GM23338 (cell line): ENCODE results near the gene WDR45B. TPM values are rescaled to one million over a fixed set of nuclear protein-coding genes. Genes with fewer than 3 reads are reported as not detected.
A peak's percentile ranks its signal among the peaks of the same experiment; 100 is the strongest.

ENCODE experiments used
- ATAC-seq: fragments of 200-7000 bp; cut with Tn5 transposase; 3 replicates; pipeline ENCODE4 v1.9.1; 2020
- DNase-seq: peaks from one replicate; pipeline ENCODE4 v3.0.0-alpha.2; 2015; ENCODE audit warnings: low spot score
- H2AFZ ChIP-seq: fragments of 200-600 bp; sonication (generic); 2 replicates; pipeline ENCODE4 v1.8.0; 2016; ENCODE audit warnings: antibody characterized with exemption, mild to moderate bottlenecking, moderate library complexity
- H3F3A ChIP-seq: fragments of 200-600 bp; sonication (generic); replicated peaks from 2 replicates; pipeline ENCODE4 v1.8.0; 2017; ENCODE audit warnings: antibody characterized with exemption, mixed run types, low read depth
- H3K27ac ChIP-seq: fragments of 200-600 bp; sonication (generic); 2 replicates; pipeline ENCODE4 v1.6.1; 2016; ENCODE audit warnings: low read depth
- H3K27me3 ChIP-seq: fragments of 200-600 bp; sonication (generic); 2 replicates; pipeline ENCODE4 v1.8.0; 2016; ENCODE audit warnings: mild to moderate bottlenecking, mixed run types, moderate library complexity; ENCODE audit not compliant: insufficient read depth
- H3K36me3 ChIP-seq: fragments of 200-600 bp; sonication (generic); 2 replicates; pipeline ENCODE4 v1.8.0; 2016; ENCODE audit warnings: mild to moderate bottlenecking; ENCODE audit not compliant: insufficient read depth
- H3K4me1 ChIP-seq: fragments of 200-600 bp; sonication (generic); 2 replicates; pipeline ENCODE4 v1.8.0; 2016; ENCODE audit warnings: mild to moderate bottlenecking, moderate library complexity; ENCODE audit not compliant: insufficient read depth
- H3K4me2 ChIP-seq: fragments of 200-600 bp; sonication (generic); 2 replicates; pipeline ENCODE4 v1.7.1; 2017; ENCODE audit warnings: mixed run types
- H3K4me3 ChIP-seq: fragments of 200-600 bp; sonication (generic); 2 replicates; pipeline ENCODE4 v1.6.1; 2016; ENCODE audit warnings: mixed run types
- H3K79me2 ChIP-seq: fragments of 200-600 bp; sonication (generic); replicated peaks from 2 replicates; pipeline ENCODE4 v1.8.0; 2017; ENCODE audit warnings: mild to moderate bottlenecking; ENCODE audit not compliant: insufficient read depth
- H3K9me2 ChIP-seq: fragments of 200-600 bp; sonication (generic); 2 replicates; pipeline ENCODE4 v1.8.0; 2017; ENCODE audit not compliant: insufficient read depth
- H4K20me1 ChIP-seq: fragments of 200-600 bp; sonication (generic); replicated peaks from 2 replicates; pipeline ENCODE4 v1.8.0; 2017; ENCODE audit warnings: mild to moderate bottlenecking; ENCODE audit not compliant: insufficient read depth
- H3K27ac Mint-ChIP-seq: 2 replicates; pipeline ENCODE4 v1.8.0; 2020; ENCODE audit warnings: inconsistent platforms, mild to moderate bottlenecking, moderate library complexity, mixed read lengths
- H3K27me3 Mint-ChIP-seq: 3 replicates; pipeline ENCODE4 v1.8.0; 2022; ENCODE audit warnings: low read depth, mild to moderate bottlenecking, moderate library complexity, mixed read lengths, inconsistent platforms; ENCODE audit not compliant: insufficient read depth, poor library complexity
- H3K36me3 Mint-ChIP-seq: 3 replicates; pipeline ENCODE4 v1.8.0; 2021; ENCODE audit warnings: low read depth, mild to moderate bottlenecking, inconsistent platforms, moderate library complexity, mixed read lengths
- H3K4me1 Mint-ChIP-seq: 3 replicates; pipeline ENCODE4 v1.8.0; 2020; ENCODE audit warnings: mild to moderate bottlenecking, inconsistent platforms, mixed read lengths
- H3K4me3 Mint-ChIP-seq: 3 replicates; pipeline ENCODE4 v1.8.0; 2021; ENCODE audit warnings: moderate library complexity, mild to moderate bottlenecking, inconsistent platforms, mixed read lengths
- H3K9me3 Mint-ChIP-seq: 3 replicates; pipeline ENCODE4 v1.8.0; 2020; ENCODE audit warnings: moderate library complexity, mild to moderate bottlenecking, inconsistent platforms, mixed read lengths
- CREB1 ChIP-seq: fragments of 250-450 bp; sonication (Bioruptor Pico); IDR thresholded peaks from 2 replicates; pipeline ENCODE4 v1.5.0; 2020; ENCODE audit warnings: low read depth, mild to moderate bottlenecking, moderate library complexity
- EZH2 ChIP-seq: fragments of 200-600 bp; sonication (generic); IDR thresholded peaks from one replicate; pipeline ENCODE4 v1.8.0; 2017; ENCODE audit warnings: antibody characterized with exemption, mild to moderate bottlenecking, low read depth; ENCODE audit not compliant: unreplicated experiment
- EZH2phosphoT487 ChIP-seq: fragments of 200-600 bp; sonication (generic); IDR thresholded peaks from one replicate; pipeline ENCODE4 v1.8.1; 2018; ENCODE audit warnings: antibody characterized with exemption; ENCODE audit not compliant: unreplicated experiment
- JUNB ChIP-seq: IDR thresholded peaks from one replicate; pipeline ENCODE4 v1.6.1; 2016; ENCODE audit warnings: antibody characterized with exemption; ENCODE audit not compliant: unreplicated experiment
- NANOG ChIP-seq: IDR thresholded peaks from 2 replicates; pipeline ENCODE4 v1.6.1; 2016; ENCODE audit warnings: antibody characterized with exemption, borderline replicate concordance
- POLR2AphosphoS5 ChIP-seq: IDR thresholded peaks from 2 replicates; pipeline ENCODE4 v1.6.1; 2016; ENCODE audit warnings: antibody characterized with exemption, low read depth
- STAT1 ChIP-seq: IDR thresholded peaks from one replicate; pipeline ENCODE4 v1.6.1; 2016; ENCODE audit warnings: antibody characterized with exemption; ENCODE audit not compliant: unreplicated experiment
- ZNF114 ChIP-seq: fragments of 250-450 bp; sonication (Bioruptor Pico); IDR thresholded peaks from 2 replicates; pipeline ENCODE4 v1.5.0; 2020; ENCODE audit warnings: mild to moderate bottlenecking, moderate library complexity
- ZNF331 ChIP-seq: fragments of 250-450 bp; sonication (Bioruptor Pico); IDR thresholded peaks from 2 replicates; pipeline ENCODE4 v1.5.0; 2020; ENCODE audit warnings: low read depth, mild to moderate bottlenecking, moderate library complexity
- polyA plus RNA-seq: library from polyadenylated mRNA; unstranded; fragments of >200 nt; fragmentation: Nextera tagmentation; extraction: Ambion mirVana; gene quantifications from 2 replicates; pipeline ENCODE4 v1.2.1, GENCODE V29; 2016
- total RNA-seq: library from RNA; depleted of rRNA; stranded (reverse); fragments of >200 nt; shearing (Covaris generic); gene quantifications from 2 replicates; pipeline ENCODE4 v1.2.3, GENCODE V29; 2014
- TF ChIP-seq, protein P1 (sequence below): IDR thresholded peaks from 2 replicates; pipeline ENCODE4 v1.6.1; 2016; ENCODE audit warnings: antibody characterized with exemption
- TF ChIP-seq, protein P2 (sequence below): IDR thresholded peaks from one replicate; pipeline ENCODE4 v1.6.1; 2018; ENCODE audit warnings: antibody characterized with exemption; ENCODE audit not compliant: unreplicated experiment
- TF ChIP-seq, protein P3 (sequence below): fragments of 250-450 bp; sonication (Bioruptor Pico); IDR thresholded peaks from 2 replicates; pipeline ENCODE4 v1.5.0; 2020; ENCODE audit warnings: mild to moderate bottlenecking, moderate library complexity
- TF ChIP-seq, protein P4 (sequence below), 2 experiments: fragments of 200-600 bp in 1 of 2; sonication (generic) in 1 of 2; conservative IDR thresholded peaks; 2 replicates each; pipeline versions ENCODE4 v1.5.1 to v1.6.1; 2016 to 2017; ENCODE audit warnings: antibody characterized with exemption in 2 of 2, low read depth in 2 of 2, mild to moderate bottlenecking in 2 of 2, moderate library complexity in 1 of 2

The WDR45B gene
- total and polyA plus RNA-seq, 2 experiments from 2014 or later, result 69.4 to 96.4 TPM

DNA sequence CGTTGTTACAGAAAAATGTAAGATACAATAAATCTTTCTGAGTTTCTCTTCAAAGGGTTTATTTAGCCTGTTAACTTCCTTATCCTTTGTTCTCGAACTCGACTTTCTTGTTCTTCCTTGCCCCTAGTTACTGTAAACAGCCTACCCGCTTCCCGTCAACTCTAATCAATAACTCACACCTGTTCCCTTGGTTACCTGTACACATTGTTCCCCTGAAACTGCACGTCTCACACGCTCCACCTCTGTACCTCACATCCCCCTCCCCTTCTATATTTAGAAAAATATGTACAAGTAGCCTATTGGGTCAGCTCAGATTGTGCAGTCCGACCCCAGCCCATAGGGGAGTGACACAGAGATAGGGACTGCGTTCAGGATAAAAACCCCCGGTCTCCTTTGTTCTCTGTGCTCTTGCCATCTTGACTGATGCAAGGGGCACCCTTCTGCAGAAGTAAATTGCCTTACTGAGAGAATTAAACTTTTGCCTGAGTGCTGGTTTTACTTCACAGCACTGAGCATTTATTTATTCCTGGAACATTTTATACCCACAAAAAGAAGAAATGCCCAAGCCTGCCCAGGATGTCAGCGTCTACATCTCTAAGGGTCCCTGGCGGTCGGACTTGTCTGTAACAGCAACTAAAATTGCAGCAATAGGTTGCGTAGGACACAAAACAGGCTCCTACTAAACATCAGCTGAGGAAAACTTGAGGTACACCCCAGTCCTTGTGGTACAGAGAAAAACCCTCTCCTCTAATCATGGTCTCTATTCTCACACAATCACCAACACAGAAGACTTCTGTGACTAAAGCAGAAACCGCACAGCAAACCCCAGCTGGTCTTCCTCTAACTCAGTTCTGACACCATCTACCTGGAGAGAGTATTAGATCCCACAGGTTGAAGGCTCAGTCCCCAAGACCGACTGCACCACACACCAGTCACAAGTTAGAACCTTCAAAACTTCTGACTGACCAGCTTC, 11.3 kb downstream of the WDR45B start:
- H3K4me2 ChIP-seq, result no peak overlapping the region
- H3K4me1 ChIP-seq, result no peaks in the 10 kb centered on the region
- Mint-ChIP-seq H3K9me3 (peaks cover 3% of the 10 kb centered on the region; the same call in 2 of the 3 replicates), H3K36me3 (peaks cover 55% of the 10 kb centered on the region), H3K27me3 (peaks cover 2% of the 10 kb centered on the region), H3K4me1 (no peaks in the 10 kb centered on the region), H3K4me3 (no peak overlapping the region), H3K27ac (peak overlapping the region; percentile 16; the same call in 1 of the 2 replicates)
- 0 out of 2 replicates have a peak overlapping the region, but pooled peaks have one; percentile 39 for H3K27ac ChIP-seq
- no peaks in the 10 kb centered on the region for H3K9me2 ChIP-seq
- H3K79me2 ChIP-seq, result peaks cover 94% of the 10 kb centered on the region
- 0 out of 2 replicates have a peak, but pooled peaks cover 4% of the 10 kb centered on the region for H3F3A ChIP-seq
- H3K4me3 ChIP-seq, result no peak overlapping the region
- TF ChIP-seq ZNF331, result no peak
- no peak for TF ChIP-seq STAT1
- TF ChIP-seq, protein P1, sequence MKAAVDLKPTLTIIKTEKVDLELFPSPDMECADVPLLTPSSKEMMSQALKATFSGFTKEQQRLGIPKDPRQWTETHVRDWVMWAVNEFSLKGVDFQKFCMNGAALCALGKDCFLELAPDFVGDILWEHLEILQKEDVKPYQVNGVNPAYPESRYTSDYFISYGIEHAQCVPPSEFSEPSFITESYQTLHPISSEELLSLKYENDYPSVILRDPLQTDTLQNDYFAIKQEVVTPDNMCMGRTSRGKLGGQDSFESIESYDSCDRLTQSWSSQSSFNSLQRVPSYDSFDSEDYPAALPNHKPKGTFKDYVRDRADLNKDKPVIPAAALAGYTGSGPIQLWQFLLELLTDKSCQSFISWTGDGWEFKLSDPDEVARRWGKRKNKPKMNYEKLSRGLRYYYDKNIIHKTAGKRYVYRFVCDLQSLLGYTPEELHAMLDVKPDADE, result no peak
- no peak for TF ChIP-seq EZH2phosphoT487
- TF ChIP-seq EZH2, result no peak
- no peak for TF ChIP-seq POLR2AphosphoS5
- TF ChIP-seq NANOG, result no peak
- TF ChIP-seq, protein P2, sequence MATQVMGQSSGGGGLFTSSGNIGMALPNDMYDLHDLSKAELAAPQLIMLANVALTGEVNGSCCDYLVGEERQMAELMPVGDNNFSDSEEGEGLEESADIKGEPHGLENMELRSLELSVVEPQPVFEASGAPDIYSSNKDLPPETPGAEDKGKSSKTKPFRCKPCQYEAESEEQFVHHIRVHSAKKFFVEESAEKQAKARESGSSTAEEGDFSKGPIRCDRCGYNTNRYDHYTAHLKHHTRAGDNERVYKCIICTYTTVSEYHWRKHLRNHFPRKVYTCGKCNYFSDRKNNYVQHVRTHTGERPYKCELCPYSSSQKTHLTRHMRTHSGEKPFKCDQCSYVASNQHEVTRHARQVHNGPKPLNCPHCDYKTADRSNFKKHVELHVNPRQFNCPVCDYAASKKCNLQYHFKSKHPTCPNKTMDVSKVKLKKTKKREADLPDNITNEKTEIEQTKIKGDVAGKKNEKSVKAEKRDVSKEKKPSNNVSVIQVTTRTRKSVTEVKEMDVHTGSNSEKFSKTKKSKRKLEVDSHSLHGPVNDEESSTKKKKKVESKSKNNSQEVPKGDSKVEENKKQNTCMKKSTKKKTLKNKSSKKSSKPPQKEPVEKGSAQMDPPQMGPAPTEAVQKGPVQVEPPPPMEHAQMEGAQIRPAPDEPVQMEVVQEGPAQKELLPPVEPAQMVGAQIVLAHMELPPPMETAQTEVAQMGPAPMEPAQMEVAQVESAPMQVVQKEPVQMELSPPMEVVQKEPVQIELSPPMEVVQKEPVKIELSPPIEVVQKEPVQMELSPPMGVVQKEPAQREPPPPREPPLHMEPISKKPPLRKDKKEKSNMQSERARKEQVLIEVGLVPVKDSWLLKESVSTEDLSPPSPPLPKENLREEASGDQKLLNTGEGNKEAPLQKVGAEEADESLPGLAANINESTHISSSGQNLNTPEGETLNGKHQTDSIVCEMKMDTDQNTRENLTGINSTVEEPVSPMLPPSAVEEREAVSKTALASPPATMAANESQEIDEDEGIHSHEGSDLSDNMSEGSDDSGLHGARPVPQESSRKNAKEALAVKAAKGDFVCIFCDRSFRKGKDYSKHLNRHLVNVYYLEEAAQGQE, result no peak
- no peak for TF ChIP-seq CREB1 (CRISPR knock-in tag)
- TF ChIP-seq, protein P3, sequence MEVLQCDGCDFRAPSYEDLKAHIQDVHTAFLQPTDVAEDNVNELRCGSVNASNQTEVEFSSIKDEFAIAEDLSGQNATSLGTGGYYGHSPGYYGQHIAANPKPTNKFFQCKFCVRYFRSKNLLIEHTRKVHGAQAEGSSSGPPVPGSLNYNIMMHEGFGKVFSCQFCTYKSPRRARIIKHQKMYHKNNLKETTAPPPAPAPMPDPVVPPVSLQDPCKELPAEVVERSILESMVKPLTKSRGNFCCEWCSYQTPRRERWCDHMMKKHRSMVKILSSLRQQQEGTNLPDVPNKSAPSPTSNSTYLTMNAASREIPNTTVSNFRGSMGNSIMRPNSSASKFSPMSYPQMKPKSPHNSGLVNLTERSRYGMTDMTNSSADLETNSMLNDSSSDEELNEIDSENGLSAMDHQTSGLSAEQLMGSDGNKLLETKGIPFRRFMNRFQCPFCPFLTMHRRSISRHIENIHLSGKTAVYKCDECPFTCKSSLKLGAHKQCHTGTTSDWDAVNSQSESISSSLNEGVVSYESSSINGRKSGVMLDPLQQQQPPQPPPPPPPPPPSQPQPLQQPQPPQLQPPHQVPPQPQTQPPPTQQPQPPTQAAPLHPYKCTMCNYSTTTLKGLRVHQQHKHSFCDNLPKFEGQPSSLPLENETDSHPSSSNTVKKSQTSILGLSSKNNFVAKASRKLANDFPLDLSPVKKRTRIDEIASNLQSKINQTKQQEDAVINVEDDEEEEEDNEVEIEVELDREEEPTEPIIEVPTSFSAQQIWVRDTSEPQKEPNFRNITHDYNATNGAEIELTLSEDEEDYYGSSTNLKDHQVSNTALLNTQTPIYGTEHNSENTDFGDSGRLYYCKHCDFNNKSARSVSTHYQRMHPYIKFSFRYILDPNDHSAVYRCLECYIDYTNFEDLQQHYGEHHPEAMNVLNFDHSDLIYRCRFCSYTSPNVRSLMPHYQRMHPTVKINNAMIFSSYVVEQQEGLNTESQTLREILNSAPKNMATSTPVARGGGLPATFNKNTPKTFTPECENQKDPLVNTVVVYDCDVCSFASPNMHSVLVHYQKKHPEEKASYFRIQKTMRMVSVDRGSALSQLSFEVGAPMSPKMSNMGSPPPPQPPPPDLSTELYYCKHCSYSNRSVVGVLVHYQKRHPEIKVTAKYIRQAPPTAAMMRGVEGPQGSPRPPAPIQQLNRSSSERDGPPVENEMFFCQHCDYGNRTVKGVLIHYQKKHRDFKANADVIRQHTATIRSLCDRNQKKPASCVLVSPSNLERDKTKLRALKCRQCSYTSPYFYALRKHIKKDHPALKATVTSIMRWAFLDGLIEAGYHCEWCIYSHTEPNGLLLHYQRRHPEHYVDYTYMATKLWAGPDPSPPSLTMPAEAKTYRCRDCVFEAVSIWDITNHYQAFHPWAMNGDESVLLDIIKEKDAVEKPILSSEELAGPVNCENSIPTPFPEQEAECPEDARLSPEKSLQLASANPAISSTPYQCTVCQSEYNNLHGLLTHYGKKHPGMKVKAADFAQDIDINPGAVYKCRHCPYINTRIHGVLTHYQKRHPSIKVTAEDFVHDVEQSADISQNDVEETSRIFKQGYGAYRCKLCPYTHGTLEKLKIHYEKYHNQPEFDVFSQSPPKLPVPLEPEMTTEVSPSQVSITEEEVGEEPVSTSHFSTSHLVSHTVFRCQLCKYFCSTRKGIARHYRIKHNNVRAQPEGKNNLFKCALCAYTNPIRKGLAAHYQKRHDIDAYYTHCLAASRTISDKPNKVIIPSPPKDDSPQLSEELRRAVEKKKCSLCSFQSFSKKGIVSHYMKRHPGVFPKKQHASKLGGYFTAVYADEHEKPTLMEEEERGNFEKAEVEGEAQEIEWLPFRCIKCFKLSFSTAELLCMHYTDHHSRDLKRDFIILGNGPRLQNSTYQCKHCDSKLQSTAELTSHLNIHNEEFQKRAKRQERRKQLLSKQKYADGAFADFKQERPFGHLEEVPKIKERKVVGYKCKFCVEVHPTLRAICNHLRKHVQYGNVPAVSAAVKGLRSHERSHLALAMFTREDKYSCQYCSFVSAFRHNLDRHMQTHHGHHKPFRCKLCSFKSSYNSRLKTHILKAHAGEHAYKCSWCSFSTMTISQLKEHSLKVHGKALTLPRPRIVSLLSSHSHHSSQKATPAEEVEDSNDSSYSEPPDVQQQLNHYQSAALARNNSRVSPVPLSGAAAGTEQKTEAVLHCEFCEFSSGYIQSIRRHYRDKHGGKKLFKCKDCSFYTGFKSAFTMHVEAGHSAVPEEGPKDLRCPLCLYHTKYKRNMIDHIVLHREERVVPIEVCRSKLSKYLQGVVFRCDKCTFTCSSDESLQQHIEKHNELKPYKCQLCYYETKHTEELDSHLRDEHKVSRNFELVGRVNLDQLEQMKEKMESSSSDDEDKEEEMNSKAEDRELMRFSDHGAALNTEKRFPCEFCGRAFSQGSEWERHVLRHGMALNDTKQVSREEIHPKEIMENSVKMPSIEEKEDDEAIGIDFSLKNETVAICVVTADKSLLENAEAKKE (CRISPR knock-in tag), result no peak
- no peak for TF ChIP-seq ZNF114 (CRISPR knock-in tag)
- TF ChIP-seq, protein P4, sequence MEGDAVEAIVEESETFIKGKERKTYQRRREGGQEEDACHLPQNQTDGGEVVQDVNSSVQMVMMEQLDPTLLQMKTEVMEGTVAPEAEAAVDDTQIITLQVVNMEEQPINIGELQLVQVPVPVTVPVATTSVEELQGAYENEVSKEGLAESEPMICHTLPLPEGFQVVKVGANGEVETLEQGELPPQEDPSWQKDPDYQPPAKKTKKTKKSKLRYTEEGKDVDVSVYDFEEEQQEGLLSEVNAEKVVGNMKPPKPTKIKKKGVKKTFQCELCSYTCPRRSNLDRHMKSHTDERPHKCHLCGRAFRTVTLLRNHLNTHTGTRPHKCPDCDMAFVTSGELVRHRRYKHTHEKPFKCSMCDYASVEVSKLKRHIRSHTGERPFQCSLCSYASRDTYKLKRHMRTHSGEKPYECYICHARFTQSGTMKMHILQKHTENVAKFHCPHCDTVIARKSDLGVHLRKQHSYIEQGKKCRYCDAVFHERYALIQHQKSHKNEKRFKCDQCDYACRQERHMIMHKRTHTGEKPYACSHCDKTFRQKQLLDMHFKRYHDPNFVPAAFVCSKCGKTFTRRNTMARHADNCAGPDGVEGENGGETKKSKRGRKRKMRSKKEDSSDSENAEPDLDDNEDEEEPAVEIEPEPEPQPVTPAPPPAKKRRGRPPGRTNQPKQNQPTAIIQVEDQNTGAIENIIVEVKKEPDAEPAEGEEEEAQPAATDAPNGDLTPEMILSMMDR (conservative IDR thresholded peaks at IDR 0.05; ENCODE audit: low read depth in 2 of 2), result no peak
- TF ChIP-seq JUNB, result no peak
- no peaks in the 10 kb centered on the region for H3K27me3 ChIP-seq
- H2AFZ ChIP-seq, result no peak overlapping the region
- peaks cover 37% of the 10 kb centered on the region for H4K20me1 ChIP-seq
- no peaks in the 10 kb centered on the region; the same call in 1 of the 2 replicates for H3K36me3 ChIP-seq
- no peak for ATAC-seq
- DNase-seq, result no peak
